GM12873 (cell line): Measurements from ENCODE around the gene ARID3B.

ENCODE experiments used
- TF ChIP-seq, protein P1 (sequence below): IDR thresholded peaks from 2 replicates; pipeline ENCODE4 v1.5.1; 2012; ENCODE audit warnings: low read depth, mild to moderate bottlenecking, moderate library complexity, low read length, control low read depth; ENCODE audit not compliant: insufficient read depth; ENCODE audit errors: missing control alignments

ARID3B gene

GRCh38 chr15:74631408-74631807 is 90.4 kb downstream of the ARID3B start:
- TF ChIP-seq, protein P1, sequence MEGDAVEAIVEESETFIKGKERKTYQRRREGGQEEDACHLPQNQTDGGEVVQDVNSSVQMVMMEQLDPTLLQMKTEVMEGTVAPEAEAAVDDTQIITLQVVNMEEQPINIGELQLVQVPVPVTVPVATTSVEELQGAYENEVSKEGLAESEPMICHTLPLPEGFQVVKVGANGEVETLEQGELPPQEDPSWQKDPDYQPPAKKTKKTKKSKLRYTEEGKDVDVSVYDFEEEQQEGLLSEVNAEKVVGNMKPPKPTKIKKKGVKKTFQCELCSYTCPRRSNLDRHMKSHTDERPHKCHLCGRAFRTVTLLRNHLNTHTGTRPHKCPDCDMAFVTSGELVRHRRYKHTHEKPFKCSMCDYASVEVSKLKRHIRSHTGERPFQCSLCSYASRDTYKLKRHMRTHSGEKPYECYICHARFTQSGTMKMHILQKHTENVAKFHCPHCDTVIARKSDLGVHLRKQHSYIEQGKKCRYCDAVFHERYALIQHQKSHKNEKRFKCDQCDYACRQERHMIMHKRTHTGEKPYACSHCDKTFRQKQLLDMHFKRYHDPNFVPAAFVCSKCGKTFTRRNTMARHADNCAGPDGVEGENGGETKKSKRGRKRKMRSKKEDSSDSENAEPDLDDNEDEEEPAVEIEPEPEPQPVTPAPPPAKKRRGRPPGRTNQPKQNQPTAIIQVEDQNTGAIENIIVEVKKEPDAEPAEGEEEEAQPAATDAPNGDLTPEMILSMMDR, result no peak

GRCh38 chr15:74631935-74632560 is 91.0 kb downstream of the ARID3B start:
- TF ChIP-seq, protein P1, result peak; percentile 97

- TF ChIP-seq, protein P1, result no peak
Observed at GRCh38 chr15:74632601-74633000, 91.6 kb downstream of the ARID3B start.

GRCh38 chr15:74633781-74634180 is 92.8 kb downstream of the ARID3B start:
- TF ChIP-seq, protein P1, result no peak

GRCh38 chr15:74635228-74635627 is 94.2 kb downstream of the ARID3B start:
- TF ChIP-seq, protein P1, result peak; percentile 97

- TF ChIP-seq, protein P1, result no peak
Observed at GRCh38 chr15:74636984-74637383, 96.0 kb downstream of the ARID3B start.

GRCh38 chr15:74641151-74641550 is 100.1 kb downstream of the ARID3B start:
- TF ChIP-seq, protein P1, result no peak
